Progenitor cell of endocrine pancreas (in vitro differentiated cells): ENCODE measurements around the gene TAF1B. TPM values are rescaled to one million over a fixed set of nuclear protein-coding genes. Genes with fewer than 3 reads are reported as not detected.
"Not testable (repeated sequence)": the region's sequence is repeated elsewhere in the genome, so short reads cannot be mapped to it uniquely, and the experiment has no call there.

Source experiments
- DNase-seq: peaks from one replicate; pipeline ENCODE4 v3.0.0; 2021; ENCODE audit warnings: low spot score; ENCODE audit not compliant: unreplicated experiment
- H3K27ac Mint-ChIP-seq: 2 replicates; pipeline ENCODE4 v1.8.0; 2021; ENCODE audit warnings: mild to moderate bottlenecking, moderate library complexity, mixed read lengths
- H3K27me3 Mint-ChIP-seq: 2 replicates; pipeline ENCODE4 v1.8.0; 2021; ENCODE audit warnings: mixed read lengths
- H3K36me3 Mint-ChIP-seq: 2 replicates; pipeline ENCODE4 v1.8.0; 2022; ENCODE audit warnings: mixed read lengths; ENCODE audit not compliant: insufficient read depth
- H3K4me1 Mint-ChIP-seq: 2 replicates; pipeline ENCODE4 v1.8.0; 2021; ENCODE audit warnings: low read depth, mixed read lengths
- H3K4me3 Mint-ChIP-seq: 2 replicates; pipeline ENCODE4 v1.8.0; 2021; ENCODE audit warnings: low read depth, mild to moderate bottlenecking, moderate library complexity, mixed read lengths
- H3K9me3 Mint-ChIP-seq: 2 replicates; pipeline ENCODE4 v1.8.0; 2021; ENCODE audit warnings: low read depth, mixed read lengths
- CTCF ChIP-seq: fragments of 200-600 bp; sonication (generic); IDR thresholded peaks from one replicate; pipeline ENCODE4 v1.5.0; 2021; ENCODE audit warnings: antibody characterized with exemption, mild to moderate bottlenecking; ENCODE audit not compliant: unreplicated experiment
- total RNA-seq: library from RNA; stranded (reverse); gene quantifications from 2 replicates; pipeline ENCODE4 v1.2.1, GENCODE V29; 2021

Gene TAF1B
- total RNA-seq, 1 donor from 2014 or later: 30.5 TPM

GRCh38 chr2:9914384-9915065, 71.3 kb downstream of the TAF1B start:
- Mint-ChIP-seq H3K36me3 (peaks cover 9% of the 10 kb centered on the region), H3K4me1 (peaks cover 4% of the 10 kb centered on the region), H3K4me3 (no peak overlapping the region), H3K9me3 (no peaks in the 10 kb centered on the region), H3K27ac (no peak overlapping the region), H3K27me3 (no peaks in the 10 kb centered on the region)
- DNase-seq: no peak
- no peak for TF ChIP-seq CTCF

- no peak for TF ChIP-seq CTCF
- Mint-ChIP-seq H3K4me3 (no peak overlapping the region), H3K36me3 (peaks cover 20% of the 10 kb centered on the region), H3K27me3 (no peaks in the 10 kb centered on the region), H3K27ac (no peak overlapping the region), H3K9me3 (no peaks in the 10 kb centered on the region), H3K4me1 (no peaks in the 10 kb centered on the region)
- DNase-seq: no peak
Measured at GRCh38 chr2:9918275-9918674, 75.0 kb downstream of the TAF1B start.

GRCh38 chr2:9919512-9919911, 76.2 kb downstream of the TAF1B start:
- Mint-ChIP-seq H3K4me3 (no peak overlapping the region), H3K36me3 (peaks cover 19% of the 10 kb centered on the region)

GRCh38 chr2:9927020-9927419, 83.7 kb downstream of the TAF1B start:
- H3K27me3 Mint-ChIP-seq, H3K27ac Mint-ChIP-seq, H3K4me3 Mint-ChIP-seq, DNase-seq, H3K9me3 Mint-ChIP-seq, H3K4me1 Mint-ChIP-seq: not testable (repeated sequence)
- peaks cover 47% of the 10 kb centered on the region for H3K36me3 Mint-ChIP-seq

More at GRCh38 chr2:9919512-9919911, 76.2 kb downstream of the TAF1B start:
- no peaks in the 10 kb centered on the region for H3K9me3 Mint-ChIP-seq
- no peak overlapping the region for H3K27ac Mint-ChIP-seq
- no peak for DNase-seq
- no peaks in the 10 kb centered on the region for H3K4me1 Mint-ChIP-seq
- TF ChIP-seq CTCF: no peak
- H3K27me3 Mint-ChIP-seq: no peaks in the 10 kb centered on the region

- no peaks in the 10 kb centered on the region for H3K9me3 Mint-ChIP-seq
- H3K27me3 Mint-ChIP-seq: no peaks in the 10 kb centered on the region
Measured at GRCh38 chr2:9937258-9937657, 94.0 kb downstream of the TAF1B start.

More at GRCh38 chr2:9937258-9937657, 94.0 kb downstream of the TAF1B start:
- H3K4me1 Mint-ChIP-seq: peaks cover 23% of the 10 kb centered on the region
- no peak overlapping the region for H3K27ac Mint-ChIP-seq
- DNase-seq: no peak
- H3K4me3 Mint-ChIP-seq: no peak overlapping the region
- peaks cover 17% of the 10 kb centered on the region for H3K36me3 Mint-ChIP-seq
- no peak for TF ChIP-seq CTCF
